HUDEP-2 (cell line): Measurements from ENCODE around the gene FMNL1.
"Not testable (repeated sequence)": the region's sequence is repeated elsewhere in the genome, so short reads cannot be mapped to it uniquely, and the experiment has no call there.

Source experiments
- DNase-seq, 76 experiments: peaks; one replicate each; lab custom pipeline; 2025; ENCODE audit not compliant: unreplicated experiment in 76 of 76; lab: John Stamatoyannopoulos, UW

The FMNL1 gene

GRCh38 chr17:45221081-45222013, at the start of gene FMNL1:
Gene FMNL1, plus strand, starts transcription at chr17:45221885. Its CDS starts 240 bp downstream, at chr17:45222125.
- DNase-seq: peak in 3 of 76 experiments; percentile 18 to 29 (median 26)

- DNase-seq: no peak
Observed at GRCh38 chr17:45172232-45172540, 49.5 kb upstream of the FMNL1 start.

- no peak for DNase-seq
Observed at GRCh38 chr17:45172541-45173286, 49.0 kb upstream of the FMNL1 start.

GRCh38 chr17:45175759-45176115, 45.9 kb upstream of the FMNL1 start:
- no peak for DNase-seq

- DNase-seq: no peak
Observed at GRCh38 chr17:45177563-45177962, 44.1 kb upstream of the FMNL1 start.

- DNase-seq: no peak
Observed at GRCh38 chr17:45184144-45184543, 37.5 kb upstream of the FMNL1 start.

GRCh38 chr17:45186801-45187354, 34.8 kb upstream of the FMNL1 start:
- no peak for DNase-seq

GRCh38 chr17:45189009-45189408, 32.7 kb upstream of the FMNL1 start:
- no peak for DNase-seq

GRCh38 chr17:45190503-45191255, 31.0 kb upstream of the FMNL1 start:
- DNase-seq: no peak

GRCh38 chr17:45195424-45195823, 26.3 kb upstream of the FMNL1 start:
- DNase-seq: no peak

- no peak for DNase-seq
Observed at GRCh38 chr17:45197108-45197507, 24.6 kb upstream of the FMNL1 start.

- DNase-seq: peak in 73 of 76 experiments; percentile 35 to 96 (median 87)
Observed at GRCh38 chr17:45197555-45198334, 23.9 kb upstream of the FMNL1 start.

- no peak for DNase-seq
Observed at GRCh38 chr17:45200701-45201100, 21.0 kb upstream of the FMNL1 start.

- no peak for DNase-seq
Observed at GRCh38 chr17:45201457-45201856, 20.2 kb upstream of the FMNL1 start.

GRCh38 chr17:45201880-45202279, 19.8 kb upstream of the FMNL1 start:
- not testable (repeated sequence) for DNase-seq

- DNase-seq: peak in 64 of 76 experiments; percentile 15 to 88 (median 56)
Observed at GRCh38 chr17:45218895-45219661, 2.6 kb upstream of the FMNL1 start.

- DNase-seq: no peak
Observed at GRCh38 chr17:45220079-45220478, 1.6 kb upstream of the FMNL1 start.

GRCh38 chr17:45222014-45222288, 266 bp downstream of the FMNL1 start:
- no peak for DNase-seq

GRCh38 chr17:45222289-45222995, 757 bp downstream of the FMNL1 start:
- DNase-seq: peak in 35 of 76 experiments; percentile 8 to 58 (median 32)
